Left cardiac atrium (tissue), 4 donors: Measurements from ENCODE around the gene RASSF10. TPM values are rescaled to one million over a fixed set of nuclear protein-coding genes. Genes with fewer than 3 reads are reported as not detected.
A peak's percentile ranks its signal among the peaks of the same experiment; 100 is the strongest.

Experiments used
- ATAC-seq, 2 donors: fragments of 200-7000 bp; cut with Tn5 transposase; one replicate each; pipeline ENCODE4 v1.9.1; 2020; ENCODE audit warnings: mild to moderate bottlenecking in 2 of 2, moderate library complexity in 2 of 2
- DNase-seq: peaks from one replicate; pipeline ENCODE4 v3.0.0-alpha.2; 2020
- intact Hi-C, 2 donors: fragments of 100-400 bp; cut with DNase I; formaldehyde crosslinking; loops; one replicate each; pipeline versions ENCODE4 v1.14.1 to v1.15.1; 2022 to 2023
- total RNA-seq, 2 donors: library from RNA; stranded (reverse); fragmentation: NEBNext Ultra II Directional; extraction: Animal tissue kit (Norgen Biotek cat#: 25700); gene quantifications; one replicate each; pipeline ENCODE4 v1.2.1, GENCODE V29; 2021
- donor health status: DM: no; HTN: yes; CAD: no.
- donor health status: DM: no; HTN: yes; CAD: no; lungs with severe emphysema.
- donor health status: DM: yes; HTN: yes; CAD: no.
- donor health status: Dilated cardiomyopathy.

The RASSF10 gene
- total RNA-seq, 2 donors from 2014 or later: 0.15 to 0.63 TPM

- intact Hi-C loops: no loop called here
- DNase-seq: no peak
- no peak for ATAC-seq
Measured at GRCh38 chr11:13011466-13012055, 2.4 kb downstream of the RASSF10 start.

- peak in 1 of 2 donors; percentile 29 for ATAC-seq
- intact Hi-C loops: no loop called here
- DNase-seq: peak; percentile 60
Measured at GRCh38 chr11:13012056-13012661, 3.0 kb downstream of the RASSF10 start.

GRCh38 chr11:13013054-13013488 is 4.0 kb downstream of the RASSF10 start:
- no peak for DNase-seq

GRCh38 chr11:13015753-13016152 is 6.6 kb downstream of the RASSF10 start:
- no peak for DNase-seq
- intact Hi-C loops: no loop called here
- ATAC-seq: no peak

More at GRCh38 chr11:13013054-13013488, 4.0 kb downstream of the RASSF10 start:
- ATAC-seq: no peak
- intact Hi-C loops: no loop called here

GRCh38 chr11:13016415-13016814 is 7.3 kb downstream of the RASSF10 start:
- intact Hi-C loops: no loop called here
- DNase-seq: no peak
- no peak for ATAC-seq

- intact Hi-C loops: no loop called here
- DNase-seq (no peak), ATAC-seq (no peak)
Measured at GRCh38 chr11:13019313-13019712, 10.2 kb downstream of the RASSF10 start.

GRCh38 chr11:13023423-13023822 is 14.3 kb downstream of the RASSF10 start:
- no peak for DNase-seq
- intact Hi-C loops: no loop called here
- ATAC-seq: no peak

- no peak for ATAC-seq
- intact Hi-C loops: no loop called here
Measured at GRCh38 chr11:13026722-13027121, 17.6 kb downstream of the RASSF10 start.

GRCh38 chr11:13028322-13028721 is 19.2 kb downstream of the RASSF10 start:
- intact Hi-C loops: no loop called here

More at GRCh38 chr11:13026722-13027121, 17.6 kb downstream of the RASSF10 start:
- DNase-seq: no peak

GRCh38 chr11:13029872-13030271 is 20.8 kb downstream of the RASSF10 start:
- no peak for ATAC-seq
- intact Hi-C loops: no loop called here
- no peak for DNase-seq

More at GRCh38 chr11:13028322-13028721, 19.2 kb downstream of the RASSF10 start:
- ATAC-seq (no peak), DNase-seq (no peak)

- DNase-seq (peak; percentile 61), ATAC-seq (peak; percentile 44 to 67)
- intact Hi-C loops: no loop called here
Measured at GRCh38 chr11:13030857-13031256, 21.7 kb downstream of the RASSF10 start.

GRCh38 chr11:13031349-13031748 is 22.2 kb downstream of the RASSF10 start:
- ATAC-seq (no peak), DNase-seq (no peak)
- intact Hi-C loops: no loop called here

GRCh38 chr11:13033760-13034533 is 24.8 kb downstream of the RASSF10 start:
- no peak for DNase-seq
- intact Hi-C loops: no loop called here

GRCh38 chr11:13035711-13036110 is 26.6 kb downstream of the RASSF10 start:
- intact Hi-C loops: no loop called here

More at GRCh38 chr11:13033760-13034533, 24.8 kb downstream of the RASSF10 start:
- no peak for ATAC-seq

GRCh38 chr11:13036235-13036634 is 27.1 kb downstream of the RASSF10 start:
- intact Hi-C loops: no loop called here
- ATAC-seq: no peak

More at GRCh38 chr11:13035711-13036110, 26.6 kb downstream of the RASSF10 start:
- ATAC-seq (no peak), DNase-seq (no peak)

GRCh38 chr11:13038366-13038765 is 29.2 kb downstream of the RASSF10 start:
- DNase-seq (no peak), ATAC-seq (no peak)
- intact Hi-C loops: no loop called here

More at GRCh38 chr11:13036235-13036634, 27.1 kb downstream of the RASSF10 start:
- DNase-seq: no peak

- ATAC-seq (no peak), DNase-seq (no peak)
- intact Hi-C loops: no loop called here
Measured at GRCh38 chr11:13039126-13039525, 30.0 kb downstream of the RASSF10 start.

- DNase-seq (no peak), ATAC-seq (no peak)
- intact Hi-C loops: no loop called here
Measured at GRCh38 chr11:13040969-13041561, 31.9 kb downstream of the RASSF10 start.

- intact Hi-C loops: no loop called here
- DNase-seq (no peak), ATAC-seq (no peak)
Measured at GRCh38 chr11:13042873-13043342, 33.8 kb downstream of the RASSF10 start.
